Measurements from ENCODE around the gene CC2D2A. TPM values are rescaled to one million over a fixed set of nuclear protein-coding genes. Genes with fewer than 3 reads are reported as not detected.
A peak's percentile ranks its signal among the peaks of the same experiment; 100 is the strongest.

CC2D2A gene
- total and polyA plus RNA-seq, 2 of the 13 experiments (the other 11 are each of a cell fraction or from before 2014, with no cell fraction given), result 4.2 to 7.2 TPM

DNA sequence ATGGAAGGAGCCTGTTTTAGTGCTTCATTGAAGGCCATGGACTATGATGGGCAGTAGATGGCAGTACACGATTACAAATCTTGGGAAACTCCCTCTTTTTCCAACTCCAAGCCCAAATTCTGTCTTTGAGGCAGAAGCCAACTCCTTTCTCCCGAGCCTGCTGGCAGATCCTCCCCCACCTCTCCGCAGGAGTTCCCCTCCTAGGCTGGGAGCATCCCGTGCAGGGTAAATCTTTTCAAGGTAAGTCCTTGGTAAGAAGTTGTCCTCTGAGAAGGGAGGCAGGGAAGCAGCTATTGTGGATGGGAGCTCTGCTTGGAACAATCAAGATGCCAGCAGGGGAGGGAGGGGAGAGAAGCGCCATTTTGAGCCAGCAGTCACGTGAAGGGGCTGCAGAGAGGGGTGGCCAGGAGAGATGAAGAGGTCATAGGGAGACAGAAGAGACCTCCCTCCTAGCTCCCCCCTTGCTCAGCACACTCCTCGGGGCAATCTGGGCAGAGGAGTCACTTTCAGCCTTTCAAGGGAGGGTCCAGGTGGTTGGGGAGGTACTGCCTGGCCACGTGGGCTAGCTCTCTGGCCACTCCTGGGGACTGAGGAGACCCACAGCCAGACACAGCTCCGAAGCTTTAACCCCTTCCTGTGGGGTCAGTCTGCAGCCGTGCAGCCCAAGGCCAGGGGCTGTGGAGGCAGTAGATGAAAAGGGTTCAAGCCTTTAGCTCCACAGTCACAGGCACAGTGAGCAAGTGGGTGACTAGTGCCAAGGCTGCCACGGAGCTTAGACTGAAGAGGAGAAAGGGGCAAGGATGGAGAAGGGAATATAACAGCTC, 9.6 kb downstream of the CC2D2A start (continued):
- TF ChIP-seq, protein P1, sequence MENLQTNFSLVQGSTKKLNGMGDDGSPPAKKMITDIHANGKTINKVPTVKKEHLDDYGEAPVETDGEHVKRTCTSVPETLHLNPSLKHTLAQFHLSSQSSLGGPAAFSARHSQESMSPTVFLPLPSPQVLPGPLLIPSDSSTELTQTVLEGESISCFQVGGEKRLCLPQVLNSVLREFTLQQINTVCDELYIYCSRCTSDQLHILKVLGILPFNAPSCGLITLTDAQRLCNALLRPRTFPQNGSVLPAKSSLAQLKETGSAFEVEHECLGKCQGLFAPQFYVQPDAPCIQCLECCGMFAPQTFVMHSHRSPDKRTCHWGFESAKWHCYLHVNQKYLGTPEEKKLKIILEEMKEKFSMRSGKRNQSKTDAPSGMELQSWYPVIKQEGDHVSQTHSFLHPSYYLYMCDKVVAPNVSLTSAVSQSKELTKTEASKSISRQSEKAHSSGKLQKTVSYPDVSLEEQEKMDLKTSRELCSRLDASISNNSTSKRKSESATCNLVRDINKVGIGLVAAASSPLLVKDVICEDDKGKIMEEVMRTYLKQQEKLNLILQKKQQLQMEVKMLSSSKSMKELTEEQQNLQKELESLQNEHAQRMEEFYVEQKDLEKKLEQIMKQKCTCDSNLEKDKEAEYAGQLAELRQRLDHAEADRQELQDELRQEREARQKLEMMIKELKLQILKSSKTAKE (CRISPR knock-in tag; IDR thresholded peaks at IDR 0.05; ENCODE audit: borderline replicate concordance), result no peak
- TF ChIP-seq ZNF33A (CRISPR knock-in tag; IDR thresholded peaks at IDR 0.05; ENCODE audit: borderline replicate concordance) (no peak), KAT7 (CRISPR knock-in tag; IDR thresholded peaks at IDR 0.05; ENCODE audit: borderline replicate concordance) (0 out of 2 replicates have a peak, but pooled peaks have one; percentile 9), CREB1 (IDR thresholded peaks at IDR 0.05) (no peak), CREB1 (CRISPR knock-in tag; IDR thresholded peaks at IDR 0.05) (0 out of 2 replicates have a peak, but pooled peaks have one; percentile 28), REL (CRISPR knock-in tag; conservative IDR thresholded peaks at IDR 0.05) (no peak), NR3C1 (CRISPR knock-in tag; IDR thresholded peaks at IDR 0.05) (no peak), KLF16 (CRISPR knock-in tag; IDR thresholded peaks at IDR 0.05) (no peak), MTF2 (CRISPR knock-in tag; IDR thresholded peaks at IDR 0.05; ENCODE audit: borderline replicate concordance) (no peak), JDP2 (CRISPR knock-in tag; IDR thresholded peaks at IDR 0.05; ENCODE audit: borderline replicate concordance) (no peak), NFE2 (CRISPR knock-in tag; IDR thresholded peaks at IDR 0.05) (no peak), ZMYM3 (CRISPR knock-in tag; IDR thresholded peaks at IDR 0.05) (no peak), FOXK2 (IDR thresholded peaks at IDR 0.05) (no peak), ZNF34 (CRISPR knock-in tag; IDR thresholded peaks at IDR 0.05; ENCODE audit: borderline replicate concordance) (no peak), FOXM1 (CRISPR knock-in tag; IDR thresholded peaks at IDR 0.05) (no peak), ZNF24 (IDR thresholded peaks at IDR 0.05) (no peak), ZNF570 (CRISPR knock-in tag; IDR thresholded peaks at IDR 0.05; ENCODE audit: borderline replicate concordance) (no peak), ZFYVE20 (CRISPR knock-in tag; IDR thresholded peaks at IDR 0.05; ENCODE audit: borderline replicate concordance, low read depth) (no peak), IKZF4 (CRISPR knock-in tag; IDR thresholded peaks at IDR 0.05; ENCODE audit: borderline replicate concordance, low read depth, not compliant biosample characterization) (no peak), YY1 (IDR thresholded peaks at IDR 0.05; ENCODE audit: insufficient read depth, insufficient replicate concordance, low read depth, low read length) (peak; percentile 91)
- TF ChIP-seq, protein P2, sequence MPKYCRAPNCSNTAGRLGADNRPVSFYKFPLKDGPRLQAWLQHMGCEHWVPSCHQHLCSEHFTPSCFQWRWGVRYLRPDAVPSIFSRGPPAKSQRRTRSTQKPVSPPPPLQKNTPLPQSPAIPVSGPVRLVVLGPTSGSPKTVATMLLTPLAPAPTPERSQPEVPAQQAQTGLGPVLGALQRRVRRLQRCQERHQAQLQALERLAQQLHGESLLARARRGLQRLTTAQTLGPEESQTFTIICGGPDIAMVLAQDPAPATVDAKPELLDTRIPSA (CRISPR knock-in tag; IDR thresholded peaks at IDR 0.05; ENCODE audit: borderline replicate concordance), result no peak
- TF ChIP-seq, protein P3, sequence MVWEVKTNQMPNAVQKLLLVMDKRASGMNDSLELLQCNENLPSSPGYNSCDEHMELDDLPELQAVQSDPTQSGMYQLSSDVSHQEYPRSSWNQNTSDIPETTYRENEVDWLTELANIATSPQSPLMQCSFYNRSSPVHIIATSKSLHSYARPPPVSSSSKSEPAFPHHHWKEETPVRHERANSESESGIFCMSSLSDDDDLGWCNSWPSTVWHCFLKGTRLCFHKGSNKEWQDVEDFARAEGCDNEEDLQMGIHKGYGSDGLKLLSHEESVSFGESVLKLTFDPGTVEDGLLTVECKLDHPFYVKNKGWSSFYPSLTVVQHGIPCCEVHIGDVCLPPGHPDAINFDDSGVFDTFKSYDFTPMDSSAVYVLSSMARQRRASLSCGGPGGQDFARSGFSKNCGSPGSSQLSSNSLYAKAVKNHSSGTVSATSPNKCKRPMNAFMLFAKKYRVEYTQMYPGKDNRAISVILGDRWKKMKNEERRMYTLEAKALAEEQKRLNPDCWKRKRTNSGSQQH (CRISPR knock-in tag; IDR thresholded peaks at IDR 0.05; ENCODE audit: low read depth), result no peak
- TF ChIP-seq, protein P4, sequence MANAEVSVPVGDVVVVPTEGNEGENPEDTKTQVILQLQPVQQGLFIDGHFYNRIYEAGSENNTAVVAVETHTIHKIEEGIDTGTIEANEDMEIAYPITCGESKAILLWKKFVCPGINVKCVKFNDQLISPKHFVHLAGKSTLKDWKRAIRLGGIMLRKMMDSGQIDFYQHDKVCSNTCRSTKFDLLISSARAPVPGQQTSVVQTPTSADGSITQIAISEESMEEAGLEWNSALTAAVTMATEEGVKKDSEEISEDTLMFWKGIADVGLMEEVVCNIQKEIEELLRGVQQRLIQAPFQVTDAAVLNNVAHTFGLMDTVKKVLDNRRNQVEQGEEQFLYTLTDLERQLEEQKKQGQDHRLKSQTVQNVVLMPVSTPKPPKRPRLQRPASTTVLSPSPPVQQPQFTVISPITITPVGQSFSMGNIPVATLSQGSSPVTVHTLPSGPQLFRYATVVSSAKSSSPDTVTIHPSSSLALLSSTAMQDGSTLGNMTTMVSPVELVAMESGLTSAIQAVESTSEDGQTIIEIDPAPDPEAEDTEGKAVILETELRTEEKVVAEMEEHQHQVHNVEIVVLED (CRISPR knock-in tag; IDR thresholded peaks at IDR 0.05; ENCODE audit: borderline replicate concordance), result no peak
- TF ChIP-seq, protein P5, sequence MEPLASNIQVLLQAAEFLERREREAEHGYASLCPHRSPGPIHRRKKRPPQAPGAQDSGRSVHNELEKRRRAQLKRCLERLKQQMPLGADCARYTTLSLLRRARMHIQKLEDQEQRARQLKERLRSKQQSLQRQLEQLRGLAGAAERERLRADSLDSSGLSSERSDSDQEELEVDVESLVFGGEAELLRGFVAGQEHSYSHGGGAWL (CRISPR knock-in tag; IDR thresholded peaks at IDR 0.05), result no peak
